ENCODE results near the gene PIM2. TPM values are rescaled to one million over a fixed set of nuclear protein-coding genes. Genes with fewer than 3 reads are reported as not detected.

PIM2 gene
- total and polyA plus RNA-seq, 9 of the 15 experiments (the other 6 are each of a cell fraction or from before 2014, with no cell fraction given), result 67.6 to 191 (median 108) TPM

DNA sequence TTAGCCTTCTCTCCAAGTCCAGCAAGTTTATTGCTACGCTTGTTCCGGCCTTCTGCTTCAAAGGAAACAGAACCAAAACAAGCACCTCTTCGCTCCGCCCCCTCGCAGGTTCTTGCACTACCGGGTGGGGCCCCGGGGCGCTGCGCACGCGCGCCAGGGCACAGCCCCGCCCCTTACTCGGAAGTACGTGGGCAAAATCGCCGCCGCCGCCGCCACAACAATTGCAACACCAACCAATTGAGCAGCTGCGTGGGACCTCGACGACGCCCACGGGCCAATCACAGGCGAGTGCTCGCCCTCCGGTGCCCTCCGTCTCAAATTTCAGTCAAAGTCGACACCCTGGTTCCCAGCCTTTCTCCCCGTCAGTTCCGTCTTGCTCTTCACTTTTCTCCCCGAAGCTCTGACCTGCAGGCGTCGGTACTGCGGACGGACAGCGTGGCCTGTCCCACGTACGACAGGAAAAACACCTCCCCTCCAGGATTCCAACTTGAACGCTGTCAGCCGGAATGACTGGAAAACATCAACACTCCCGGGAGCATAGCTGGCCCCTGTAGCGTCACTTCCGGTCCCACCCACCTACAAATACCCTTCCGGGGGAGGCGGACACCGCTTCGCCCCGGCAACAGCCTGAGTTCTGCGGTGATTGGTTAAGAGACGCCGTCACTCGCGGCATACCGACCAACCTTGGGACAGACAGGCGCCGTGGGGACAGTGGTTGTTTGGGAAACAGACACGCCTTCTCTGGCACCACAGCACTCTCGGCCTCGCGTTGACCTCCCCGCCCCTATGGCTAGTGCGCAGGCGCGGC lies 39.2 kb upstream of the PIM2 start (continued):
- TF ChIP-seq, protein P1, sequence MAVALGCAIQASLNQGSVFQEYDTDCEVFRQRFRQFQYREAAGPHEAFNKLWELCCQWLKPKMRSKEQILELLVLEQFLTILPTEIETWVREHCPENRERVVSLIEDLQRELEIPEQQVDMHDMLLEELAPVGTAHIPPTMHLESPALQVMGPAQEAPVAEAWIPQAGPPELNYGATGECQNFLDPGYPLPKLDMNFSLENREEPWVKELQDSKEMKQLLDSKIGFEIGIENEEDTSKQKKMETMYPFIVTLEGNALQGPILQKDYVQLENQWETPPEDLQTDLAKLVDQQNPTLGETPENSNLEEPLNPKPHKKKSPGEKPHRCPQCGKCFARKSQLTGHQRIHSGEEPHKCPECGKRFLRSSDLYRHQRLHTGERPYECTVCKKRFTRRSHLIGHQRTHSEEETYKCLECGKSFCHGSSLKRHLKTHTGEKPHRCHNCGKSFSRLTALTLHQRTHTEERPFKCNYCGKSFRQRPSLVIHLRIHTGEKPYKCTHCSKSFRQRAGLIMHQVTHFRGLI (CRISPR knock-in tag; IDR thresholded peaks at IDR 0.05), result no peak
- TF ChIP-seq PYGO2 (tag; IDR thresholded peaks at IDR 0.05) (no peak), FOXJ2 (tag; IDR thresholded peaks at IDR 0.05) (peak; percentile 63; the same call in 1 of the 2 replicates), HEY1 (CRISPR knock-in tag; IDR thresholded peaks at IDR 0.05; ENCODE audit: borderline replicate concordance) (no peak), SMARCB1 (IDR thresholded peaks at IDR 0.05; ENCODE audit: insufficient read length, low read depth) (no peak), CEBPZ (IDR thresholded peaks at IDR 0.05; ENCODE audit: borderline replicate concordance, low read depth, low read length) (peak; percentile 64; the same call in 1 of the 2 replicates), TCF7 (IDR thresholded peaks at IDR 0.05; ENCODE audit: borderline replicate concordance) (no peak), ASH1L (IDR thresholded peaks at IDR 0.05; ENCODE audit: borderline replicate concordance, low read depth, partially characterized antibody) (peak; percentile 65), ZBTB5 (IDR thresholded peaks at IDR 0.05) (no peak), ZNF583 (CRISPR knock-in tag; IDR thresholded peaks at IDR 0.05) (no peak), MIER1 (IDR thresholded peaks at IDR 0.05; ENCODE audit: low read depth) (no peak), ZNF76 (CRISPR knock-in tag; IDR thresholded peaks at IDR 0.05; ENCODE audit: borderline replicate concordance) (no peak), SIN3B (IDR thresholded peaks at IDR 0.05; ENCODE audit: low read depth) (peak; percentile 81), POLR2AphosphoS5 (IDR thresholded peaks at IDR 0.05; ENCODE audit: control insufficient read depth, insufficient read depth, low read depth, low read length) (peak; percentile 61; the same call in 1 of the 2 replicates), ZNF274 (IDR thresholded peaks at IDR 0.05; ENCODE audit: borderline replicate concordance, low read depth, low read length) (no peak), MEF2A (IDR thresholded peaks at IDR 0.05; ENCODE audit: control insufficient read depth, low read depth, low read length) (no peak), ZNF561 (CRISPR knock-in tag; conservative IDR thresholded peaks at IDR 0.05) (no peak), MXD1 (CRISPR knock-in tag; IDR thresholded peaks at IDR 0.05; ENCODE audit: borderline replicate concordance, poor library complexity, severe bottlenecking) (no peak), GABPB2 (CRISPR knock-in tag; conservative IDR thresholded peaks at IDR 0.05) (no peak), ZNF239 (CRISPR knock-in tag; IDR thresholded peaks at IDR 0.05) (no peak)

All from K562 (cell line).